ENCODE measurements around the gene ACACB. TPM values are rescaled to one million over a fixed set of nuclear protein-coding genes. Genes with fewer than 3 reads are reported as not detected.

The ACACB gene
- total and polyA plus RNA-seq, 2 donors (not counting 3 experiments of a cell fraction or from before 2014, with no cell fraction given) = 1.3 to 5.7 TPM

DNA sequence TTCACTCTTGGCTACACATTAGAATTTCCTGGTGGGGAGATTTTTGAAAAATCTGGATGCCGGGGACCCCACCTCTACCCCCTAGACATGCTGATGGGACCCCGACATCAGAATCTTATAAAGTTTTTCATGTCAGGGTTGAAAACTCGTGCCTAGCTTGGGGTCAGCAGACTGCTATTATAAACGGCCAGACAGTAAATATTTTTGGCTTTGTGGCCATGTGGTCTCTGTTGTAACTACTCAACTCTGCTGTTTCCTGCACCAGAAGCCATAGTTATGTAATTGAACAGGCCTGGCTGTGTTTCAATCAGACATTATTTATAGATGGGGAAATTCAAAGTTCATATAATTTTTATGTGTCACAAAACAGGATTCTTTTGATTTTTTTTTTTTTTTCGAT lies 41.6 kb downstream of the ACACB start:
- Histone ChIP-seq H3K9me3 (replicated peaks; ENCODE audit: control insufficient read depth, insufficient read depth, low read length) (no peaks in the 10 kb centered on the region), H3K9me1 (replicated peaks; ENCODE audit: control insufficient read depth, extremely low read depth, insufficient read depth, low read length) (no peaks in the 10 kb centered on the region), H3K36me3 (ENCODE audit: control insufficient read depth in 2 of 2, extremely low read depth in 1 of 2, insufficient read depth in 2 of 2, low read length in 2 of 2) (no peaks in the 10 kb centered on the region), H3K27me3 (ENCODE audit: control insufficient read depth in 2 of 2, insufficient read depth in 2 of 2, low read length in 2 of 2) (no peaks in the 10 kb centered on the region), H3K4me3 (replicated peaks in 1 of 3; ENCODE audit: insufficient read depth in 1 of 3, low read depth in 1 of 3, low read length in 3 of 3) (no peak overlapping the region), H3K4me1 (ENCODE audit: control insufficient read depth, extremely low read depth, insufficient read depth, low read length) (no peaks in the 10 kb centered on the region), H3K9ac (replicated peaks; ENCODE audit: extremely low read depth, insufficient read depth, low read length) (no peak overlapping the region), H3K79me2 (ENCODE audit: control insufficient read depth, insufficient read depth, low read length) (no peaks in the 10 kb centered on the region), H2AFZ (ENCODE audit: low read depth, low read length) (no peak overlapping the region), H3K27ac (ENCODE audit: insufficient read depth, low read depth, low read length) (no peak overlapping the region), H3K4me2 (ENCODE audit: insufficient read depth, low read length) (no peak overlapping the region), H4K20me1 (replicated peaks; ENCODE audit: control insufficient read depth, extremely low read depth, insufficient read depth, low read length) (no peaks in the 10 kb centered on the region)
- TF ChIP-seq, protein P1, sequence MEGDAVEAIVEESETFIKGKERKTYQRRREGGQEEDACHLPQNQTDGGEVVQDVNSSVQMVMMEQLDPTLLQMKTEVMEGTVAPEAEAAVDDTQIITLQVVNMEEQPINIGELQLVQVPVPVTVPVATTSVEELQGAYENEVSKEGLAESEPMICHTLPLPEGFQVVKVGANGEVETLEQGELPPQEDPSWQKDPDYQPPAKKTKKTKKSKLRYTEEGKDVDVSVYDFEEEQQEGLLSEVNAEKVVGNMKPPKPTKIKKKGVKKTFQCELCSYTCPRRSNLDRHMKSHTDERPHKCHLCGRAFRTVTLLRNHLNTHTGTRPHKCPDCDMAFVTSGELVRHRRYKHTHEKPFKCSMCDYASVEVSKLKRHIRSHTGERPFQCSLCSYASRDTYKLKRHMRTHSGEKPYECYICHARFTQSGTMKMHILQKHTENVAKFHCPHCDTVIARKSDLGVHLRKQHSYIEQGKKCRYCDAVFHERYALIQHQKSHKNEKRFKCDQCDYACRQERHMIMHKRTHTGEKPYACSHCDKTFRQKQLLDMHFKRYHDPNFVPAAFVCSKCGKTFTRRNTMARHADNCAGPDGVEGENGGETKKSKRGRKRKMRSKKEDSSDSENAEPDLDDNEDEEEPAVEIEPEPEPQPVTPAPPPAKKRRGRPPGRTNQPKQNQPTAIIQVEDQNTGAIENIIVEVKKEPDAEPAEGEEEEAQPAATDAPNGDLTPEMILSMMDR (IDR thresholded peaks at IDR 0.05; ENCODE audit: extremely low read depth in 1 of 2, insufficient read depth in 1 of 2, low read depth in 1 of 2, low read length in 2 of 2) = no peak
- TF ChIP-seq FOS (IDR thresholded peaks at IDR 0.05; ENCODE audit: borderline replicate concordance, insufficient read depth, low read length) (no peak), MYC (IDR thresholded peaks at IDR 0.05; ENCODE audit: low read depth, low read length) (no peak), JUN (IDR thresholded peaks at IDR 0.05; ENCODE audit: borderline replicate concordance, insufficient read depth, insufficient read length, low read depth) (no peak), GATA2 (IDR thresholded peaks at IDR 0.05; ENCODE audit: insufficient read depth, insufficient read length, low read depth, low read length) (no peak), POLR2AphosphoS5 (IDR thresholded peaks at IDR 0.05; ENCODE audit: insufficient read depth, low read depth, low read length) (no peak), EZH2 (IDR thresholded peaks at IDR 0.05; ENCODE audit: borderline replicate concordance, low read depth, low read length, severe bottlenecking) (no peak), POLR2A (IDR thresholded peaks at IDR 0.05; ENCODE audit: low read depth, low read length) (no peak)
- TF ChIP-seq, protein P2, sequence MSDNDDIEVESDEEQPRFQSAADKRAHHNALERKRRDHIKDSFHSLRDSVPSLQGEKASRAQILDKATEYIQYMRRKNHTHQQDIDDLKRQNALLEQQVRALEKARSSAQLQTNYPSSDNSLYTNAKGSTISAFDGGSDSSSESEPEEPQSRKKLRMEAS (IDR thresholded peaks at IDR 0.05; ENCODE audit: insufficient read depth, insufficient read length) = no peak
- ChIA-PET CTCF (no interaction called here), POLR2A (no interaction called here)
- no TSS peak for BruUV-seq (replicated peaks)
- dilution Hi-C loops (cut with MboI; ENCODE audit: extremely low pct_ligation_motif_present, low sequenced_read_pairs) = no loop called here
- no peak for DNase-seq (ENCODE audit: low read depth, low spot score)
- intact Hi-C loops (cut with micrococcal nuclease) = no loop called here
- no peak for FAIRE-seq

Data from endothelial cell of umbilical vein (primary cell).